PC-3 (cell line): ENCODE measurements around the gene S100PBP. TPM values are rescaled to one million over a fixed set of nuclear protein-coding genes. Genes with fewer than 3 reads are reported as not detected.
A peak's percentile ranks its signal among the peaks of the same experiment; 100 is the strongest.

Experiments used
- ATAC-seq: fragments of 200-7000 bp; cut with Tn5 transposase; 2 replicates; pipeline ENCODE4 v1.9.1; 2020; ENCODE audit warnings: mild to moderate bottlenecking, moderate library complexity
- BruUV-seq: library from RNA; stranded (reverse); fragments of 400-500 nt; replicated peaks from 2 replicates; lab custom pipeline; 2021; lab: Mats Ljungman, UMichigan
- CTCF ChIA-PET: fragments of 300-600 bp; sonication (Branson Sonifier 250); formaldehyde crosslinking; loops from one replicate; lab custom pipeline; 2022; ENCODE audit warnings: antibody characterized with exemption; lab: Charles Lee
- POLR2A ChIA-PET: fragments of 300-600 bp; sonication (Branson Sonifier 250); formaldehyde crosslinking; loops from one replicate; lab custom pipeline; 2022; ENCODE audit warnings: antibody characterized with exemption; ENCODE audit not compliant: unreplicated experiment; lab: Charles Lee
- DNase-seq: peaks from one replicate; pipeline ENCODE4 v3.0.0-alpha.2; 2015
- H2AFZ ChIP-seq: fragments of 300-600 bp; sonication (generic); 2 replicates; pipeline ENCODE4 v1.6.0; 2016; ENCODE audit warnings: antibody characterized with exemption, low read length
- H3F3A ChIP-seq: fragments of 300-600 bp; sonication (generic); one replicate; pipeline ENCODE4 v1.6.0; 2017; ENCODE audit warnings: antibody characterized with exemption, low read length, control low read depth, mild to moderate bottlenecking; ENCODE audit not compliant: unreplicated experiment
- H3K27ac ChIP-seq: fragments of 300-600 bp; sonication (generic); 2 replicates; pipeline ENCODE4 v1.5.1; 2016; ENCODE audit warnings: mild to moderate bottlenecking, low read length
- H3K27me3 ChIP-seq: fragments of 300-600 bp; sonication (generic); 2 replicates; pipeline ENCODE4 v1.6.1; 2016; ENCODE audit warnings: low read length, mixed read lengths
- H3K36me3 ChIP-seq: fragments of 300-600 bp; sonication (generic); 2 replicates; pipeline ENCODE4 v1.6.1; 2016; ENCODE audit warnings: low read depth, mixed run types, low read length, mixed read lengths
- H3K4me1 ChIP-seq: fragments of 300-600 bp; sonication (generic); 2 replicates; pipeline ENCODE4 v1.5.1; 2016; ENCODE audit warnings: low read length; ENCODE audit not compliant: insufficient read depth
- H3K4me2 ChIP-seq: fragments of 300-600 bp; sonication (generic); 2 replicates; pipeline ENCODE4 v1.6.0; 2016; ENCODE audit warnings: low read length
- H3K4me3 ChIP-seq: fragments of 300-600 bp; sonication (generic); 2 replicates; pipeline ENCODE4 v1.5.1; 2016; ENCODE audit warnings: mild to moderate bottlenecking, low read length, mixed read lengths
- H3K79me2 ChIP-seq: fragments of 300-600 bp; sonication (generic); 2 replicates; pipeline ENCODE4 v1.6.1; 2017; ENCODE audit warnings: low read length, mixed read lengths
- H3K9ac ChIP-seq: fragments of 300-600 bp; sonication (generic); 2 replicates; pipeline ENCODE4 v1.6.0; 2016; ENCODE audit warnings: mild to moderate bottlenecking, low read length
- H3K9me2 ChIP-seq: fragments of 300-600 bp; sonication (generic); replicated peaks from 2 replicates; pipeline ENCODE4 v1.6.1; 2016; ENCODE audit warnings: mixed run types, low read length, mixed read lengths
- H3K9me3 ChIP-seq: fragments of 300-600 bp; sonication (generic); 2 replicates; pipeline ENCODE4 v1.6.1; 2016; ENCODE audit warnings: low read length, mixed read lengths
- H4K20me1 ChIP-seq: fragments of 300-600 bp; sonication (generic); 2 replicates; pipeline ENCODE4 v1.6.1; 2016; ENCODE audit warnings: low read length, mixed read lengths
- EZH2 ChIP-seq: fragments of 300-600 bp; sonication (generic); IDR thresholded peaks from one replicate; pipeline ENCODE4 v1.6.1; 2017; ENCODE audit warnings: antibody characterized with exemption, mild to moderate bottlenecking, low read length; ENCODE audit not compliant: unreplicated experiment
- EZH2phosphoT487 ChIP-seq: fragments of 300-600 bp; sonication (generic); IDR thresholded peaks from 2 replicates; pipeline ENCODE4 v1.6.1; 2018; ENCODE audit warnings: mild to moderate bottlenecking, antibody characterized with exemption, low read length, borderline replicate concordance
- intact Hi-C: fragments of 100-400 bp; cut with micrococcal nuclease; formaldehyde crosslinking; loops from 2 replicates; pipeline ENCODE4 v1.9.0; 2023
- total RNA-seq: library from RNA; depleted of rRNA; stranded (reverse); fragments of >200 nt; gene quantifications from 2 replicates; pipeline ENCODE4 v1.2.3, GENCODE V29; 2014
- TF ChIP-seq, protein P1 (sequence below): fragments of 300-600 bp; sonication (generic); conservative IDR thresholded peaks from 2 replicates; pipeline ENCODE4 v1.5.1; 2017; ENCODE audit warnings: antibody characterized with exemption, low read depth, mild to moderate bottlenecking, low read length

S100PBP gene
- total RNA-seq, 1 experiment from 2014 or later, result 13.2 TPM

DNA sequence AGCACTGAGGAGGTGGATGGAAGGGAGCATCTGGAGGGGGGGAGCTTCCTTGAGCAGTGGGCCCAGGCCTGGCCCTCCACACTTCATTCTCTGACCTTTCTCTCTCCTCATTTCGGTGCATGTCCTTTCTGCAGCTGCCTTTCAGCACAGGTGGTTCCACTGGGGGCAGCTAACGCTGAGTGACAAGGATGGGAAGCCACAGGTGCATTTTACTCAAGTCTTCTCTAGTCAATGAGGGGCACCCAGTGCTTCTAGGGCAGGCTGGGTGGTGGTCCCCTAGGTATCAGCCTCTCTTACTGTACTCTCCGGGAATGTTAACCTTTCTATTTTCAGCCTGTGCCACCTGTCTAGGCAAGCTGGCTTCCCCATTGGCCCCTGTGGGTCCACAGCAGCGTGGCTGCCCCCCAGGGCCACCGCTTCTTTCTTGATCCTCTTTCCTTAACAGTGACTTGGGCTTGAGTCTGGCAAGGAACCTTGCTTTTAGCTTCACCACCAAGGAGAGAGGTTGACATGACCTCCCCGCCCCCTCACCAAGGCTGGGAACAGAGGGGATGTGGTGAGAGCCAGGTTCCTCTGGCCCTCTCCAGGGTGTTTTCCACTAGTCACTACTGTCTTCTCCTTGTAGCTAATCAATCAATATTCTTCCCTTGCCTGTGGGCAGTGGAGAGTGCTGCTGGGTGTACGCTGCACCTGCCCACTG lies 43.5 kb upstream of the S100PBP start:
- no peaks in the 10 kb centered on the region for H3K9me3 ChIP-seq
- H4K20me1 ChIP-seq, result no peaks in the 10 kb centered on the region
- ATAC-seq, result no peak
- ChIA-PET POLR2A (interaction anchor here (0.6 to 1.0 kb wide), 2 partner anchors 16 to 122 kb away, joined by 3 read pairs; no protein-coding TSS in a partner anchor), CTCF (interaction anchor here (0.6 to 4.1 kb wide), 2 partner anchors 62 to 238 kb away, joined by 7 to 43 read pairs; no protein-coding TSS in a partner anchor)
- intact Hi-C loops, result loop anchor here (1.0 kb wide), 1 partner anchor 62 kb away; no protein-coding TSS in a partner anchor
- no TSS peak for BruUV-seq
- H3F3A ChIP-seq, result no peaks in the 10 kb centered on the region
- no peak overlapping the region for H3K4me2 ChIP-seq
- no peaks in the 10 kb centered on the region for H3K9me2 ChIP-seq
- TF ChIP-seq, protein P1, sequence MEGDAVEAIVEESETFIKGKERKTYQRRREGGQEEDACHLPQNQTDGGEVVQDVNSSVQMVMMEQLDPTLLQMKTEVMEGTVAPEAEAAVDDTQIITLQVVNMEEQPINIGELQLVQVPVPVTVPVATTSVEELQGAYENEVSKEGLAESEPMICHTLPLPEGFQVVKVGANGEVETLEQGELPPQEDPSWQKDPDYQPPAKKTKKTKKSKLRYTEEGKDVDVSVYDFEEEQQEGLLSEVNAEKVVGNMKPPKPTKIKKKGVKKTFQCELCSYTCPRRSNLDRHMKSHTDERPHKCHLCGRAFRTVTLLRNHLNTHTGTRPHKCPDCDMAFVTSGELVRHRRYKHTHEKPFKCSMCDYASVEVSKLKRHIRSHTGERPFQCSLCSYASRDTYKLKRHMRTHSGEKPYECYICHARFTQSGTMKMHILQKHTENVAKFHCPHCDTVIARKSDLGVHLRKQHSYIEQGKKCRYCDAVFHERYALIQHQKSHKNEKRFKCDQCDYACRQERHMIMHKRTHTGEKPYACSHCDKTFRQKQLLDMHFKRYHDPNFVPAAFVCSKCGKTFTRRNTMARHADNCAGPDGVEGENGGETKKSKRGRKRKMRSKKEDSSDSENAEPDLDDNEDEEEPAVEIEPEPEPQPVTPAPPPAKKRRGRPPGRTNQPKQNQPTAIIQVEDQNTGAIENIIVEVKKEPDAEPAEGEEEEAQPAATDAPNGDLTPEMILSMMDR, result no peak
- TF ChIP-seq EZH2phosphoT487, result no peak
- TF ChIP-seq EZH2, result no peak
- DNase-seq, result no peak
- H3K79me2 ChIP-seq, result no peaks in the 10 kb centered on the region
- H3K9ac ChIP-seq, result no peak overlapping the region
- peaks cover 24% of the 10 kb centered on the region; the same call in 1 of the 2 replicates for H3K36me3 ChIP-seq
- no peak overlapping the region for H3K4me3 ChIP-seq
- peaks cover 23% of the 10 kb centered on the region for H3K4me1 ChIP-seq
- no peak overlapping the region for H3K27ac ChIP-seq
- H3K27me3 ChIP-seq, result no peaks in the 10 kb centered on the region
- no peak overlapping the region for H2AFZ ChIP-seq

DNA sequence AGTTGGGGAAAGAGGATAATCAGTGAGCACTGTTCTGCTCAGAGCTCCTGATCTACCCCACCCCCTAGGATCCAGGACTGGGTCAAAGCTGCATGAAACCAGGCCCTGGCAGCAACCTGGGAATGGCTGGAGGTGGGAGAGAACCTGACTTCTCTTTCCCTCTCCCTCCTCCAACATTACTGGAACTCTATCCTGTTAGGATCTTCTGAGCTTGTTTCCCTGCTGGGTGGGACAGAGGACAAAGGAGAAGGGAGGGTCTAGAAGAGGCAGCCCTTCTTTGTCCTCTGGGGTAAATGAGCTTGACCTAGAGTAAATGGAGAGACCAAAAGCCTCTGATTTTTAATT lies 43.0 kb upstream of the S100PBP start:
- intact Hi-C loops, result no loop called here
- Histone ChIP-seq H3K36me3 (peaks cover 30% of the 10 kb centered on the region; the same call in 1 of the 2 replicates), H3K9me3 (no peaks in the 10 kb centered on the region), H3K9ac (no peak overlapping the region), H3K4me1 (peaks cover 18% of the 10 kb centered on the region), H3K27ac (no peak overlapping the region), H3K9me2 (no peaks in the 10 kb centered on the region), H3F3A (no peaks in the 10 kb centered on the region), H3K27me3 (no peaks in the 10 kb centered on the region), H3K4me3 (no peak overlapping the region), H2AFZ (no peak overlapping the region), H3K79me2 (no peaks in the 10 kb centered on the region), H3K4me2 (no peak overlapping the region), H4K20me1 (no peaks in the 10 kb centered on the region)
- CTCF ChIA-PET, result interaction anchor here (4.1 kb wide), 1 partner anchor 62 kb away, joined by 43 read pairs; no protein-coding TSS in a partner anchor
- POLR2A ChIA-PET, result interaction anchor here (1.0 kb wide), 1 partner anchor 123 kb away, joined by 3 read pairs; no protein-coding TSS in a partner anchor
- BruUV-seq, result TSS peak; percentile 9
- no peak for ATAC-seq
- no peak for TF ChIP-seq EZH2phosphoT487
- TF ChIP-seq, protein P1, result no peak
- DNase-seq, result no peak
